Stomach smooth muscle (tissue), 2 donors: ENCODE measurements around the gene CRACDL.

Source experiments
- H3K27ac ChIP-seq: one replicate; pipeline ENCODE4 v1.7.0; 2013; ENCODE audit warnings: mild to moderate bottlenecking, low read length, inconsistent platforms
- H3K27me3 ChIP-seq, 2 donors: one replicate each; pipeline ENCODE4 v1.7.0; 2013; ENCODE audit warnings: low read length in 2 of 2; ENCODE audit not compliant: insufficient read depth in 2 of 2, control insufficient read depth in 1 of 2
- H3K36me3 ChIP-seq, 2 donors: one replicate each; pipeline ENCODE4 v1.7.0; 2013; ENCODE audit warnings: low read length in 2 of 2; ENCODE audit not compliant: control insufficient read depth in 2 of 2, insufficient read depth in 2 of 2
- H3K4me1 ChIP-seq: one replicate; pipeline ENCODE4 v1.7.0; 2013; ENCODE audit warnings: low read length; ENCODE audit not compliant: control insufficient read depth, insufficient read depth
- H3K4me3 ChIP-seq, 2 donors: one replicate each; pipeline ENCODE4 v1.7.0; 2013; ENCODE audit warnings: low read length in 2 of 2
- H3K9ac ChIP-seq, 2 donors: one replicate each; pipeline ENCODE4 v1.7.0; 2013; ENCODE audit warnings: low read length in 2 of 2, mild to moderate bottlenecking in 1 of 2
- H3K9me3 ChIP-seq, 2 donors: one replicate each; pipeline ENCODE4 v1.7.0; 2013; ENCODE audit warnings: low read length in 2 of 2; ENCODE audit not compliant: control insufficient read depth in 2 of 2
- donor health status: healthy.
- donor health status: Pancreatic carcinoma.

Gene CRACDL

GRCh38 chr2:98935777-98936352, at the start of gene CRACDL:
Gene CRACDL, minus strand, starts transcription at chr2:98936225. Its CDS starts 89,425 bp downstream, at chr2:98846800.
- Histone ChIP-seq H3K9ac (peak within 1 kb of the TSS in 1 of 2 donors; percentile 29), H3K27me3 (peaks cover 10 to 16% of the 10 kb centered on the region in 2 donors)

GRCh38 chr2:98975611-98976010, 39.6 kb upstream of the CRACDL start:
- Histone ChIP-seq H3K9ac (no peak overlapping the region), H3K27ac (no peak overlapping the region), H3K4me1 (no peaks in the 10 kb centered on the region), H3K36me3 (no peaks in the 10 kb centered on the region), H3K4me3 (no peak overlapping the region), H3K27me3 (no peaks in the 10 kb centered on the region), H3K9me3 (no peaks in the 10 kb centered on the region)

More at GRCh38 chr2:98935777-98936352, at the start of gene CRACDL:
- Histone ChIP-seq H3K4me3 (peak within 1 kb of the TSS; percentile 60 to 67), H3K36me3 (no peaks in the 10 kb centered on the region), H3K4me1 (peaks cover 16% of the 10 kb centered on the region), H3K27ac (no peak within 1 kb of the TSS), H3K9me3 (no peaks in the 10 kb centered on the region)

GRCh38 chr2:98972582-98973167, 36.6 kb upstream of the CRACDL start:
- no peak overlapping the region for H3K4me3 ChIP-seq
- H3K9me3 ChIP-seq, result no peaks in the 10 kb centered on the region
- H3K27me3 ChIP-seq, result no peaks in the 10 kb centered on the region
- H3K27ac ChIP-seq, result no peak overlapping the region
- H3K4me1 ChIP-seq, result no peaks in the 10 kb centered on the region
- no peak overlapping the region for H3K9ac ChIP-seq
- no peaks in the 10 kb centered on the region for H3K36me3 ChIP-seq

- H3K9me3 ChIP-seq, result no peaks in the 10 kb centered on the region
- H3K27ac ChIP-seq, result no peak overlapping the region
- no peaks in the 10 kb centered on the region for H3K4me1 ChIP-seq
- no peak overlapping the region for H3K4me3 ChIP-seq
- no peaks in the 10 kb centered on the region for H3K27me3 ChIP-seq
- no peak overlapping the region for H3K9ac ChIP-seq
- no peaks in the 10 kb centered on the region for H3K36me3 ChIP-seq
These were observed 23.9 kb upstream of the CRACDL start for GRCh38 chr2:98959810-98960507.

GRCh38 chr2:98952966-98953365, 16.9 kb upstream of the CRACDL start:
- Histone ChIP-seq H3K9me3 (no peaks in the 10 kb centered on the region), H3K36me3 (no peaks in the 10 kb centered on the region), H3K9ac (no peak overlapping the region), H3K4me1 (peaks cover 10% of the 10 kb centered on the region), H3K4me3 (no peak overlapping the region), H3K27me3 (no peaks in the 10 kb centered on the region), H3K27ac (no peak overlapping the region)

DNA sequence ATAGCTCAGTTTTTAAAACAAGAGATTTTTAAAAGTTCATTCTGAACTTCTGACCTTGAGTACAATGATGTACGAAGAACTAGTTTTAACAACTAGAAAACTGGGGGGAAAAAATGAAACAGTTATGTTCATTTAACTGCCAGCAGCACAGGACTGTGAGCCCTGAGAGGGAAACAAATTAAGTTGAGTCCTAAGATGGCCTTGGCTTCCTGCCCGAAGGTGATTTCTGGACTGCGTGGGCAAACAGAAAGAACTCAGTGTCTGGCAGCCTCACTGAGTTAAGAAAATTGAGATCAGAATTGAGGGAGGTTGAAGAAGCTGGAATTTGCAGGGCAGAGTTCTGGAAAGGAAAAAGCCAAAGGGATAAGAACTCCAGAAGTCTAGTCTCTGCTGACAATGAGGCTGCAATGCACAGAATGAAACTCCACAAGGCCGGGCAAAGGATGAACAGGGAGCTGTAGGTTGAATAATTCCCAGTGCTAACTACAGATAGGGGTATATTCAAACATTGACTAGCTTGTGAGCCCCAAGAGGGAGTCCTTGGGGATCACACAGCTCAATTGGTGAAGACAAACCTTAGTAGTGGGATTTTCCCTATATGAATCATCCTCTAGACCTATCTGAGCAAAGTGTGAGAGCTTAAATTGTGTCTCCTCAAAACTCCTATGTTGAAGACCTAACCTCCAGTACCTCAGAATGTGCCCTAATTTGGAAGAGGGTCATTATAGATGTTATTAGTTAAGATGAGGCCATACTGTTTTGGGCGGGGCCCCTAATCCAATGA, 13.1 kb upstream of the CRACDL start:
- no peaks in the 10 kb centered on the region for H3K27me3 ChIP-seq
- no peaks in the 10 kb centered on the region for H3K9me3 ChIP-seq
- peak overlapping the region in 1 of 2 donors; percentile 35 for H3K4me3 ChIP-seq
- H3K9ac ChIP-seq, result no peak overlapping the region
- no peaks in the 10 kb centered on the region for H3K36me3 ChIP-seq
- H3K27ac ChIP-seq, result peak overlapping the region; percentile 24
- H3K4me1 ChIP-seq, result peaks cover 10% of the 10 kb centered on the region

- no peaks in the 10 kb centered on the region for H3K9me3 ChIP-seq
- no peaks in the 10 kb centered on the region for H3K27me3 ChIP-seq
- H3K27ac ChIP-seq, result no peak overlapping the region
- H3K4me1 ChIP-seq, result peaks cover 10% of the 10 kb centered on the region
- no peaks in the 10 kb centered on the region for H3K36me3 ChIP-seq
- H3K9ac ChIP-seq, result no peak overlapping the region
- no peak overlapping the region for H3K4me3 ChIP-seq
These were observed 11.5 kb upstream of the CRACDL start for GRCh38 chr2:98947554-98947953.

DNA sequence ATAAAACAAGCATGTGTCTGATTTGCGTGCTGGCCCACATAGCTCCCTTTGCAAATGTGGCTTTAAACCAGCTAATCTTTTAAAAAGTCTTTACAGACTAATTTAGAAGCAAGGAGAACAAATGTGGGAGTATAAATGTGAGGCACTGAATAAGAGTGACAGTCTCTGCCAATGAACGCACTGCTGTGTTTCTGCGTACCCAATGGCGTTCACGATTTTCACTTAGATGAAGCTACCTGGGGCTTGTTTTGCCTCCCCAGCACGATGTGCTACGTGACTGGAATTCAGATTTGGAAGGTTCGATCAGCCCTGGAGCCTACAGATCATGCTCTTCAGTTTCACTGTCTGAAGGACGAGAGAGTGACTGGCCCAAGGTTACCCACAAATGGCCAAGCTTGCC, 10.8 kb upstream of the CRACDL start:
- no peaks in the 10 kb centered on the region for H3K9me3 ChIP-seq
- H3K27ac ChIP-seq, result no peak overlapping the region
- peaks cover 10% of the 10 kb centered on the region for H3K4me1 ChIP-seq
- no peaks in the 10 kb centered on the region for H3K36me3 ChIP-seq
- no peak overlapping the region for H3K4me3 ChIP-seq
- H3K9ac ChIP-seq, result no peak overlapping the region
- H3K27me3 ChIP-seq, result no peaks in the 10 kb centered on the region

DNA sequence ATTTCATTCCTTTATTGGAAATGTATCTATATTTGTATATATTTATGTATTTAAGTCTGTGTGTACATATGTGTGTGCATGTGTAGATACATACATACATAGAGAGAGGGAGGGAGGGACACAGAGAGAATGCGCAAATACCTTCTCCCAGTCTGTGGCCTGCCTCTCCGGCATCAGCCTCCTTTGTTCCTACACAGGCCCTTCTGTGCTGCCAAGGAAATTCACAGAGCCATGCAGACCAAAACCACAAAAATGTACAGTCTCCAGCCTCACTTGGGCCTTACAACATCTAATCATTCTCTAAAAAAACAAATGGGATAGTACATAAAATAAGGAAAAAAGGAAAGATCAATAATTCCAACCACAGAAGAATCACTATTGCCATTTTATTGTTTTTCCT, 8.8 kb upstream of the CRACDL start:
- H3K9ac ChIP-seq, result no peak overlapping the region
- H3K4me1 ChIP-seq, result peaks cover 10% of the 10 kb centered on the region
- no peak overlapping the region for H3K4me3 ChIP-seq
- no peak overlapping the region for H3K27ac ChIP-seq
- no peaks in the 10 kb centered on the region for H3K27me3 ChIP-seq
- no peaks in the 10 kb centered on the region for H3K9me3 ChIP-seq
- H3K36me3 ChIP-seq, result no peaks in the 10 kb centered on the region

- H3K4me1 ChIP-seq, result peaks cover 13% of the 10 kb centered on the region
- no peak overlapping the region for H3K9ac ChIP-seq
- no peaks in the 10 kb centered on the region for H3K36me3 ChIP-seq
- H3K27me3 ChIP-seq, result peaks cover 7 to 16% of the 10 kb centered on the region in 2 donors
- H3K27ac ChIP-seq, result no peak overlapping the region
- no peak overlapping the region for H3K4me3 ChIP-seq
- no peaks in the 10 kb centered on the region for H3K9me3 ChIP-seq
These were observed 4.1 kb upstream of the CRACDL start for GRCh38 chr2:98940102-98940501.
